K562 (cell line): ENCODE data around the gene S100A6.

Experiments used
- ESRRA ChIP-seq: fragments of 450-650 bp; IDR thresholded peaks from 2 replicates; pipeline ENCODE4 v1.6.1; 2014; ENCODE audit warnings: low read depth, mild to moderate bottlenecking, moderate library complexity, borderline replicate concordance
- ZNF384 ChIP-seq: IDR thresholded peaks from 2 replicates; pipeline ENCODE4 v1.6.1; 2012; ENCODE audit warnings: low read depth, low read length, improper control_type of control experiment

- no peak for TF ChIP-seq ZNF384
- TF ChIP-seq ESRRA: no peak
Measured at GRCh38 chr1:153490272-153491051, 45.3 kb downstream of the S100A6 start.
